Osteoblast (primary cell): ENCODE measurements around the gene WASF3. TPM values are rescaled to one million over a fixed set of nuclear protein-coding genes. Genes with fewer than 3 reads are reported as not detected.

Source experiments
- DNase-seq: peaks from one replicate; pipeline ENCODE4 v3.0.0; 2011; ENCODE audit warnings: low spot score, mixed read lengths; ENCODE audit not compliant: insufficient read length; ENCODE audit errors: missing footprints
- H2AFZ ChIP-seq: 2 replicates; pipeline ENCODE4 v1.6.0; 2011; ENCODE audit warnings: mild to moderate bottlenecking, low read length
- H3K27ac ChIP-seq: 2 replicates; pipeline ENCODE4 v1.5.1; 2011; ENCODE audit warnings: mild to moderate bottlenecking, low read depth, low read length, moderate library complexity
- H3K27me3 ChIP-seq: 2 replicates; pipeline ENCODE4 v1.6.0; 2012; ENCODE audit warnings: mild to moderate bottlenecking, control low read depth, inconsistent platforms, low read length, moderate library complexity; ENCODE audit not compliant: insufficient read depth
- H3K36me3 ChIP-seq: 2 replicates; pipeline ENCODE4 v1.5.1; 2011; ENCODE audit warnings: mild to moderate bottlenecking, low read length, control low read depth, moderate library complexity; ENCODE audit not compliant: insufficient read depth
- H3K4me1 ChIP-seq: 2 replicates; pipeline ENCODE4 v1.5.1; 2011; ENCODE audit warnings: mild to moderate bottlenecking, low read length, control low read depth, moderate library complexity; ENCODE audit not compliant: insufficient read depth
- H3K4me2 ChIP-seq: 2 replicates; pipeline ENCODE4 v1.6.0; 2011; ENCODE audit warnings: mild to moderate bottlenecking, low read length; ENCODE audit not compliant: insufficient read depth
- H3K4me3 ChIP-seq: fragments of 200-600 bp; sonication (generic); 3 replicates; pipeline ENCODE4 v1.5.1; 2012; ENCODE audit warnings: mild to moderate bottlenecking, low read length, inconsistent platforms; ENCODE audit not compliant: insufficient read depth
- H3K79me2 ChIP-seq: 2 replicates; pipeline ENCODE4 v1.6.0; 2012; ENCODE audit warnings: mild to moderate bottlenecking, low read length, control low read depth, inconsistent platforms; ENCODE audit not compliant: insufficient read depth
- H3K9me3 ChIP-seq: 2 replicates; pipeline ENCODE4 v1.5.1; 2011; ENCODE audit warnings: low read depth, low read length, control low read depth
- H4K20me1 ChIP-seq: 2 replicates; pipeline ENCODE4 v1.6.0; 2012; ENCODE audit warnings: mild to moderate bottlenecking, low read length, control low read depth; ENCODE audit not compliant: insufficient read depth
- total RNA-seq: library from RNA; depleted of rRNA; stranded (reverse); fragments of >200 nt; gene quantifications from 2 replicates; pipeline ENCODE4 v1.2.3, GENCODE V29; 2012
- TF ChIP-seq, protein P1 (sequence below): IDR thresholded peaks from 2 replicates; pipeline ENCODE4 v1.5.1; 2011; ENCODE audit warnings: mild to moderate bottlenecking, low read depth, low read length, moderate library complexity; ENCODE audit errors: extremely low read depth

The WASF3 gene
- total RNA-seq, 1 donor = 23.5 TPM

DNA sequence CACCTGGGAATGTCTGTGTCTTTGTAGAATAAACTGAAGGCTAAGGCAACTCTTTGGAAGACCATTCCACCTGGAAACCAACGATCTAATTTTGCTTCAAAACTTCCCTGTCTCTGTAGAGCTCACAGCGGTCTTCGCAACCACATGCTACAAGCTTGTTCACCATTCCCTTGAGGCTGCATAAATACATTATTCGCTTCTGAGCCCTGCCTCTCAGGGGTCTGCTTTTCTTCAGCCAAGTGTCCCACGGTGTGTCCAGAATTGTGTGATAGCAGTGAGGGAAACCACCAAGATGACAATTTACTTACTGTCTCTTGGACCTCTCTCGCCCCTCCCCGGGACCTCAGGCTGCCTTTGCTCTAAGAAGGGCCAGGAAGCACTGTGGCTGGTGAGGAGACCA lies 152.0 kb downstream of the WASF3 start:
- H4K20me1 ChIP-seq = no peaks in the 10 kb centered on the region
- no peak overlapping the region for H3K4me2 ChIP-seq
- no peak overlapping the region for H3K4me3 ChIP-seq
- no peaks in the 10 kb centered on the region for H3K9me3 ChIP-seq
- H3K79me2 ChIP-seq = no peaks in the 10 kb centered on the region
- H3K4me1 ChIP-seq = no peaks in the 10 kb centered on the region
- DNase-seq = no peak
- TF ChIP-seq, protein P1, sequence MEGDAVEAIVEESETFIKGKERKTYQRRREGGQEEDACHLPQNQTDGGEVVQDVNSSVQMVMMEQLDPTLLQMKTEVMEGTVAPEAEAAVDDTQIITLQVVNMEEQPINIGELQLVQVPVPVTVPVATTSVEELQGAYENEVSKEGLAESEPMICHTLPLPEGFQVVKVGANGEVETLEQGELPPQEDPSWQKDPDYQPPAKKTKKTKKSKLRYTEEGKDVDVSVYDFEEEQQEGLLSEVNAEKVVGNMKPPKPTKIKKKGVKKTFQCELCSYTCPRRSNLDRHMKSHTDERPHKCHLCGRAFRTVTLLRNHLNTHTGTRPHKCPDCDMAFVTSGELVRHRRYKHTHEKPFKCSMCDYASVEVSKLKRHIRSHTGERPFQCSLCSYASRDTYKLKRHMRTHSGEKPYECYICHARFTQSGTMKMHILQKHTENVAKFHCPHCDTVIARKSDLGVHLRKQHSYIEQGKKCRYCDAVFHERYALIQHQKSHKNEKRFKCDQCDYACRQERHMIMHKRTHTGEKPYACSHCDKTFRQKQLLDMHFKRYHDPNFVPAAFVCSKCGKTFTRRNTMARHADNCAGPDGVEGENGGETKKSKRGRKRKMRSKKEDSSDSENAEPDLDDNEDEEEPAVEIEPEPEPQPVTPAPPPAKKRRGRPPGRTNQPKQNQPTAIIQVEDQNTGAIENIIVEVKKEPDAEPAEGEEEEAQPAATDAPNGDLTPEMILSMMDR = no peak
- peaks cover 9% of the 10 kb centered on the region for H3K27me3 ChIP-seq
- no peak overlapping the region for H3K27ac ChIP-seq
- H3K36me3 ChIP-seq = no peaks in the 10 kb centered on the region
- no peak overlapping the region for H2AFZ ChIP-seq

DNA sequence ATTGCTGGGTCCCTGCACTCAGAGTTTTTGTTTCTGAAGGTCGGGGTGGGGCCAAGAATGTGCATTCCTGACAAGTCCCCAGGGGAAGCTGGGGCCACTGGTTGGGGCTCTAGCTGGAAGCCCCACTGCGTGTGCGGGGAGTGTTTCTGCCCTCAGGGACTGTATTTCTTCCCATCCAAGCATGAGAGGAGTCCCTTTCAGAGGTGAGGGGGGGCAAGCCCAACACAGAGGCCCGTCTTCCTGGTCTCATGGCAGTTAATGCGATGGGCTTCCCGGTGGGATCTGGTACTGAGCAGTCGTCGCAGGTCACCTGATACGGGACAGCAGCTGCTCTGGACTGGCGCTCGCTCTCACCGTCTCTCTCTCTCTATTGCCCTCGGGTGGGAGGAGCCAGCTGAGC lies 152.7 kb downstream of the WASF3 start:
- peaks cover 9% of the 10 kb centered on the region for H3K27me3 ChIP-seq
- no peak overlapping the region for H3K27ac ChIP-seq
- TF ChIP-seq, protein P1 = no peak
- no peaks in the 10 kb centered on the region for H3K4me1 ChIP-seq
- no peak for DNase-seq
- no peaks in the 10 kb centered on the region for H3K79me2 ChIP-seq
- no peaks in the 10 kb centered on the region for H3K36me3 ChIP-seq
- H4K20me1 ChIP-seq = no peaks in the 10 kb centered on the region
- no peak overlapping the region for H3K4me3 ChIP-seq
- H3K9me3 ChIP-seq = no peaks in the 10 kb centered on the region
- H2AFZ ChIP-seq = no peak overlapping the region
- no peak overlapping the region for H3K4me2 ChIP-seq

DNA sequence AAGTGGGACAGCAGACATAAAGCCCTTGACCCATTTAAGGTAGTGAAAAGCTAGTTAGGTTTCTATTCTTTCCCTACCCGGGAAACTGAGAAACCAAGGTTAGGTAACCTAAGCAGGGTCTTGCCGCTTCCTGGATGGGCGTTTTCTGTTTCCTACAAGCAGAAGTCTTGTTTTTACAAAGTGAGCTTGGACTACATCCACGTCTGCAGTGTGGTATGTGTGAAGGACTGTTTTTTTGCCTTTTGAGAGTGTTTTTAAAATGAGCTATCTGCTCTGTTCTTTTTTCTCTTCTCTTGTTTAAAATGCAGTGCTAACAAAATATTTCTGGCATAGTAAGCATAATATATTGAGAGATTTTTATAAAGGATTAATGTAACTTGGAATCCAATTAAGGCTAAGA lies 153.7 kb downstream of the WASF3 start:
- TF ChIP-seq, protein P1 = no peak

DNA sequence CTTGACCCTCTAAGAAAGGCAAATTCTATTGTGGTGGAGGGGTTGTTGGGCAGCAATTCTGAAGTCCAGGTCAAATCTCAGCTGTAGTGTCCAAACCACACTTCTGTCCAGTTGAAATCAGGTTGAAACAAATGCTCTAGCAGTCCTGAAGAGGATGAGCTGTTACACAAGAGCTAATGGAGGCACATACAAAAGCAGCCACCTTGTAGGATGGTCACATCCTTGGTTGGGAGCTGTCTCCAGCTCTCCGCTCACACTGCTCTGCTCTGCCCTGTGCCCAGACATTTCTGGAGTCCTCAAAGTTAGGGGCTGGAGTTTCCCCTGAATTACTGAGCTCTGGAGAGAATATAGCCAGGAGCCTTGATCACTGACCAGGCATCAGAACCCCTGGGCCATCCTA lies 155.9 kb downstream of the WASF3 start:
- H2AFZ ChIP-seq = no peak overlapping the region
- no peaks in the 10 kb centered on the region for H3K79me2 ChIP-seq
- H4K20me1 ChIP-seq = no peaks in the 10 kb centered on the region
- H3K4me2 ChIP-seq = no peak overlapping the region
- H3K27ac ChIP-seq = no peak overlapping the region
- TF ChIP-seq, protein P1 = no peak
- H3K4me3 ChIP-seq = no peak overlapping the region
- no peak for DNase-seq
- no peaks in the 10 kb centered on the region for H3K4me1 ChIP-seq
- no peaks in the 10 kb centered on the region for H3K9me3 ChIP-seq
- no peaks in the 10 kb centered on the region for H3K36me3 ChIP-seq
- peaks cover 12% of the 10 kb centered on the region for H3K27me3 ChIP-seq

More for the DNA sequence above, 153.7 kb downstream of the WASF3 start:
- Histone ChIP-seq H2AFZ (no peak overlapping the region), H3K27ac (no peak overlapping the region), H3K4me3 (no peak overlapping the region), H3K79me2 (no peaks in the 10 kb centered on the region), H3K9me3 (no peaks in the 10 kb centered on the region), H3K36me3 (no peaks in the 10 kb centered on the region), H3K4me2 (no peak overlapping the region), H4K20me1 (no peaks in the 10 kb centered on the region), H3K27me3 (peaks cover 9% of the 10 kb centered on the region), H3K4me1 (no peaks in the 10 kb centered on the region)
- DNase-seq = no peak
